Activated CD4-positive, alpha-beta T cell treated with anti-CD3 and anti-CD28 coated beads, Interleukin-2, amount 50 U/mL, for 4 hours (primary cell): ENCODE measurements around the gene AP1M2.
"Not testable (repeated sequence)": the region's sequence is repeated elsewhere in the genome, so short reads cannot be mapped to it uniquely, and the experiment has no call there.

Experiments
- DNase-seq, 2 experiments: peaks; one replicate each; pipeline ENCODE4 v3.0.0-alpha.2; 2020

The AP1M2 gene

DNA sequence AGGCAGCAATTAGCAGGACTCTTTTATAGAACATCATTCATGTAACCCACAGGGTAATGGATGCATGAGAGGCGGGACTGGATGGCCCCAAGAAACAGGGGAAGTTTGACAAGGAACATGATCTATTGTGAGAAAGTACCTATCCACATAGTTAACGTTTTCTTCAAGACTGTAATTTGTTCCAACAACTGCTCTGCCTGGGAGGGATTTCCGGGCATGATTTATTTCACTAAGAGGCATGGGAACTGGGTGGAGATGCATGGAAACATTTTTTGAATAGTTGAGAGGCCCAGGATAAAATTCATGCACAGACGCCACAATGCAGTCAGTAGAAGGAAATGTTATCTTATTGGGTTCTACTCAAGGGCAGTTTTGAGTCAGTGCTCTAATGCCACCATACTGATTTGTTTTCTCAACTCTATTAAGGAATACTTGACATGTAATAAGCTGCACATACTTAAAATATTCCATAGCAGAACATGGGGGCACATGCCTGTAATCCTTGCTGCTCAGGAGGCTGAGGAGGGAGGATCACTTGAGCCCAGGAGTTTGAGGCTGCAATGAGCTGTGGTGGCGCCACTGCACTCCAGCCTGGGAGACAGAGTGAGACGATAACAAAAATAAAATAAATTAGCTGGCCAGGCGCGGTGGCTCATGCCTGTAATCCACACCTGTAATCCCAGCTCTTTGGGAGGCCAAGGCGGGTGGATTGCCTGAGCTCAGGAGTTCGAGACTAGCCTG, 53.3 kb downstream of the AP1M2 start:
- DNase-seq, result no peak

DNA sequence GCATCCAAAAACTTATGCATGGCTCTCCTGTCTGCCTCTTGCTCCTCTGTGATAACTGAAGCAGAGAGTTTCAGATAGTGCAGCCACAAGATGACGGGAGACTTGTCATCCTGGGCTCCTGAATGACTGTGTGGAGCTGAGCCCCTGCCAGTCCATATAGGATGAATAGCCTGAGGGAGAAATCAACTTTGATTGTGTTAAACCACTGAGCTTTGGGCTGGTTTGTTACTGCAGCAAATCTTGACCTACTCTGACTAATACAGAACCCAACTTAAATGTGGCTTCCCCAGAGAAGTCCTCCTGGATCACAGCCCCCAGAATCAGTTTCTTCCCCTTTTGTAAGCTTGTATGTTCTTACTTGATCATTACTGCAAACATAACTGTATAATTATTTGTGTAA, 54.7 kb downstream of the AP1M2 start:
- DNase-seq, result no peak

DNA sequence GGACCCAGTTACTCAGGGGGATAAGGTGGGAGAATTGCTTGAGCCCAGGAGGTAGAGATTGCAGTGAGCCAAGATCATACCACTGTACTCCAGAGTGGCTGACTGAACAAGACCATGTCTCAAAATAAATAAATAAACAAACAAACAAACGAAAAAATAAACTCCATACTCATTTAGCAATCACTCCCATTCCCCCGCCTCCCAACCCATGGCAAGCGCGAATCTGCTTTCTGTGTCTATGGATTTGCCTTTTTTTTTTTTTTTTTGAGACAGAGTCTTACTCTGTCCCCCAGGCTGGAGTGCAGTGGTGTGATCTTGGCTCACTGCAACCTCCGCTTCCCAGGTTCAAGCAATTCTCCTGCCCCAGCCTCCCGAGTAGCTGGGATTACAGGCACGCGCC, 60.2 kb downstream of the AP1M2 start:
- DNase-seq, result not testable (repeated sequence)

DNA sequence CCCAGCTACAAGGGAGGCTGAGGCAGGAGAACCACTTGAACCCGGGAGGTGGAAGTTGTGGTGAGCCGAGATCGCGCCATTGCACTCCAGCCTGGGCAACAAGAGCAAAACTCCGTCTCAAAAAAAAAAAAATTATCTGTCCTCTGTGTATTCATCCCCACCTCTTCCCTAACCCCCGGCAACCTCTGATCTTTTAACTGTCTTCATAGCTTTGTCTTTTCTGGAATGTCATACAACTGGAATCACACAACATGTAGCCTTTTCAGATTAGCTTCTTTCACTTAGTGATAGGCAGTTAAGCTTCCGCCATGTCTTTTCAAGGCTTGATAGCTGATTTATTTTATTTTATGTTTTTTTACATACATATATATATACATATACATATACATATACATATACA, 61.5 kb downstream of the AP1M2 start:
- DNase-seq, result no peak

DNA sequence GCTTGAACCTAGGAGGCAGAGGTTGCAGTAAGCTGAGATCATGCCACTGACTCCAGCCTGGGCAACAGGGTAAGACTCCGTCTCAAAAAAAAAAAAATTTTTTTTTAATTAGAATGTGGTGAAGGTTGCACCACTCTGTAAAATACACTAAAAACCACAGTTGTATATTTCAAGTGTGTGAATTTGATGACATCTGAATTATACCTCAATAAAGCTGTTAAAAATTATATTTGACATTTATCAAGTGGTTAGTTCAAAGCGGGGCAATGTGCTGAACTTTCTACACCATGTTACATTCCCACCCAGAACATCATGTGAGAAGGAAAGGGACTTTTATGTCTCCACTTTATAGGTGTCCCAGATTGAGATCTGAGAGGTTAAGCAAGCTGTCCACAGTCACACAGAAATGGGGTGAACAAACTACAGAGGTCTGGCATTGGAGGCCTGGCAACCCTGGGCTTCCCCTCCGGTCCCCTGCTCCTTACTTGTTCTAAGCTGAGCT, 63.9 kb downstream of the AP1M2 start:
- no peak for DNase-seq
